ENCODE data around the gene PKP3. TPM values are rescaled to one million over a fixed set of nuclear protein-coding genes. Genes with fewer than 3 reads are reported as not detected.

PKP3 gene, protein sequence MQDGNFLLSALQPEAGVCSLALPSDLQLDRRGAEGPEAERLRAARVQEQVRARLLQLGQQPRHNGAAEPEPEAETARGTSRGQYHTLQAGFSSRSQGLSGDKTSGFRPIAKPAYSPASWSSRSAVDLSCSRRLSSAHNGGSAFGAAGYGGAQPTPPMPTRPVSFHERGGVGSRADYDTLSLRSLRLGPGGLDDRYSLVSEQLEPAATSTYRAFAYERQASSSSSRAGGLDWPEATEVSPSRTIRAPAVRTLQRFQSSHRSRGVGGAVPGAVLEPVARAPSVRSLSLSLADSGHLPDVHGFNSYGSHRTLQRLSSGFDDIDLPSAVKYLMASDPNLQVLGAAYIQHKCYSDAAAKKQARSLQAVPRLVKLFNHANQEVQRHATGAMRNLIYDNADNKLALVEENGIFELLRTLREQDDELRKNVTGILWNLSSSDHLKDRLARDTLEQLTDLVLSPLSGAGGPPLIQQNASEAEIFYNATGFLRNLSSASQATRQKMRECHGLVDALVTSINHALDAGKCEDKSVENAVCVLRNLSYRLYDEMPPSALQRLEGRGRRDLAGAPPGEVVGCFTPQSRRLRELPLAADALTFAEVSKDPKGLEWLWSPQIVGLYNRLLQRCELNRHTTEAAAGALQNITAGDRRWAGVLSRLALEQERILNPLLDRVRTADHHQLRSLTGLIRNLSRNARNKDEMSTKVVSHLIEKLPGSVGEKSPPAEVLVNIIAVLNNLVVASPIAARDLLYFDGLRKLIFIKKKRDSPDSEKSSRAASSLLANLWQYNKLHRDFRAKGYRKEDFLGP
- 3.8 and 4.7 TPM in 2 replicates for total RNA-seq

DNA sequence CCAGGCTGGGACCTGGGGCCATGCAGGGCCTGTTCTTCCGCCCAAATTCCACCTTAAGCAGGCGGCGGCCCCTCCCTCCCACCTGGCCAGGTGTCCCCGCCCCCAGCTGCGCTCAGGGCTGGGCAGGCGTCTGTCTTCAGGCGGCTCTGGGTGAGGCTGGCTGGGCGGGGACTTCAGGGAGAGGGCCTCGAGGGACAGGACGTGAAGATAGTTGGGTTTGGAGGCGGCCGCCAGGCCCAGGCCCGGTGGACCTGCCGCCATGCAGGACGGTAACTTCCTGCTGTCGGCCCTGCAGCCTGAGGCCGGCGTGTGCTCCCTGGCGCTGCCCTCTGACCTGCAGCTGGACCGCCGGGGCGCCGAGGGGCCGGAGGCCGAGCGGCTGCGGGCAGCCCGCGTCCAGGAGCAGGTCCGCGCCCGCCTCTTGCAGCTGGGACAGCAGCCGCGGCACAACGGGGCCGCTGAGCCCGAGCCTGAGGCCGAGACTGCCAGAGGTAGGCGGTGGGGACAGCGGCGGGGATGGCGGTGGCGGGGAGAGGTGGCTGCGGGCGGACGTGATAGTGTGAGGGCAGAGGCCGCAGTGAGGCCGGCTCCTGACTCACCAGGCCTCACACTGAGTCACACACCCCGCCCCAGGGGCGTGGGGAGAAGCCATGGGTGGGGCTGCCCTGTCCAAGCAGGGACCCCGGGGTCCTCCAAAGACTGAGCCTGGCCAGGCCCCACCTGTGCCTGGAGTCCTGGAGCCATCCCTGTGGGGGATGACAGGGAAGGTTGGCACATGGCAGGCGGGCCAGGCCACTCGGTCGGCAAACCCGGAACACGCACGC is at the start of gene PKP3:
TSS of gene PKP3 (plus strand) at position 176 of the 824 bp plus-strand sequence. CDS start at position 260, 84 bp downstream.

GRCh38 chr11:369336-370018 is 24.5 kb upstream of the PKP3 start, which contains the start of gene B4GALNT4:
TSS of gene B4GALNT4 (plus strand) at chr11:369499. CDS start at chr11:369804, 305 bp downstream.

GRCh38 chr11:441418-442274 is 47.6 kb downstream of the PKP3 start, which contains the start of gene ANO9:
TSS of gene ANO9 (minus strand) at chr11:442011. CDS start at chr11:441926, 85 bp downstream.

GRCh38 chr11:449889-450808 is 56.1 kb downstream of the PKP3 start, which contains the start of gene PTDSS2:
TSS of gene PTDSS2 (plus strand) at chr11:450279. CDS start at chr11:450456, 177 bp downstream.

Small RNAs within 50 kb of the gene (small RNA-seq; reads per million reads assigned to genes)
- gene RN7SL838P: not detected

Other genes starting within 250 kb of the PKP3 start
- not detected in 2 replicates for gene SCGB1C1, start 201.1 kb upstream of the PKP3 start, total RNA-seq
- 45.1 and 48.7 TPM in 2 replicates for gene BET1L, start 186.8 kb upstream of the PKP3 start, total RNA-seq
- 172 and 182 TPM in 2 replicates for gene RIC8A, start 186.5 kb upstream of the PKP3 start, total RNA-seq
- gene SIRT3, start 157.9 kb upstream of the PKP3 start, total RNA-seq: 8.0 and 16.1 TPM in 2 replicates
- gene PSMD13, start 157.2 kb upstream of the PKP3 start, total RNA-seq: 94.1 and 117 TPM in 2 replicates
- not detected in 2 replicates for gene NLRP6, start 115.8 kb upstream of the PKP3 start, total RNA-seq
- gene PGGHG, start 105.1 kb upstream of the PKP3 start, total RNA-seq: 16.9 and 28.1 TPM in 2 replicates
- not detected in 2 replicates for gene IFITM5, start 94.7 kb upstream of the PKP3 start, total RNA-seq
- gene IFITM2, start 86.4 kb upstream of the PKP3 start, total RNA-seq: 34.5 and 57.3 TPM in 2 replicates
- gene IFITM1, start 80.2 kb upstream of the PKP3 start, total RNA-seq: 182 and 187 TPM in 2 replicates
- gene IFITM3, start 73.3 kb upstream of the PKP3 start, total RNA-seq: 147 and 163 TPM in 2 replicates
- 1.5 and 3.7 TPM in 2 replicates for gene B4GALNT4, start 24.7 kb upstream of the PKP3 start, total RNA-seq
- gene SIGIRR, start 20.8 kb downstream of the PKP3 start, total RNA-seq: 11.5 and 13.6 TPM in 2 replicates
- gene ANO9, start 47.8 kb downstream of the PKP3 start, total RNA-seq: not detected in 2 replicates
- 25.4 and 35.9 TPM in 2 replicates for gene PTDSS2, start 56.1 kb downstream of the PKP3 start, total RNA-seq
- gene RNH1, start 113.0 kb downstream of the PKP3 start, total RNA-seq: 359 and 417 TPM in 2 replicates
- 24.5 and 27.4 TPM in 2 replicates for gene HRAS, start 141.4 kb downstream of the PKP3 start, total RNA-seq
- gene LRRC56, start 143.3 kb downstream of the PKP3 start, total RNA-seq: 0.65 and 0.85 TPM in 2 replicates
- gene LMNTD2, start 166.5 kb downstream of the PKP3 start, total RNA-seq: 0.61 and 0.97 TPM in 2 replicates
- 3.7 and 7.7 TPM in 2 replicates for gene RASSF7, start 166.8 kb downstream of the PKP3 start, total RNA-seq
- 32.9 and 36.8 TPM in 2 replicates for gene PHRF1, start 182.3 kb downstream of the PKP3 start, total RNA-seq
- gene IRF7, start 221.7 kb downstream of the PKP3 start, total RNA-seq: 10.6 and 18.5 TPM in 2 replicates
- gene CDHR5, start 230.7 kb downstream of the PKP3 start, total RNA-seq: not detected in 2 replicates
- not detected in 2 replicates for gene SCT, start 233.0 kb downstream of the PKP3 start, total RNA-seq
- 0.12 and 0.32 TPM in 2 replicates for gene DRD4, start 243.1 kb downstream of the PKP3 start, total RNA-seq

Measured in hair follicle dermal papilla cell (primary cell).